ENCODE data around the gene TNRC6C.

GRCh38 chr17:78088529-78088928 lies 130.0 kb downstream of the TNRC6C start:
- no peak for TF ChIP-seq CTCF (IDR thresholded peaks at IDR 0.05)
- TF ChIP-seq POLR2AphosphoS5 (IDR thresholded peaks at IDR 0.05) = no peak

All from breast epithelium (tissue), 3 donors.